Cardiac fibroblast (primary cell): Measurements from ENCODE around the gene DIS3L.
"Not testable (repeated sequence)": the region's sequence is repeated elsewhere in the genome, so short reads cannot be mapped to it uniquely, and the experiment has no call there.

Experiments
- DNase-seq, 2 donors: peaks; one replicate each; pipeline versions ENCODE4 v3.0.0 to v3.0.0-alpha.2; 2010; ENCODE audit warnings: low read depth in 2 of 2
- H3K4me3 ChIP-seq, 2 donors: replicated peaks in 1 of 2; 1 replicate in 1 of 2; 2 replicates in 1 of 2; pipeline ENCODE4 v1.5.1; 2011; ENCODE audit warnings: low read depth in 2 of 2, low read length in 2 of 2, mild to moderate bottlenecking in 2 of 2, moderate library complexity in 1 of 2
- CTCF ChIP-seq: IDR thresholded peaks from one replicate; pipeline ENCODE4 v1.5.1; 2011; ENCODE audit warnings: low read depth, mild to moderate bottlenecking, low read length, inconsistent platforms

Gene DIS3L

GRCh38 chr15:66356077-66356358, 62.6 kb downstream of the DIS3L start:
- no peak for TF ChIP-seq CTCF
- no peak for DNase-seq
- H3K4me3 ChIP-seq: peak overlapping the region; percentile 78 to 81

- no peak for TF ChIP-seq CTCF
- peak; percentile 96 to 98 for DNase-seq
These were observed 63.2 kb downstream of the DIS3L start, which contains the start of gene TIPIN for GRCh38 chr15:66356359-66357236. Gene TIPIN (minus strand): TSS chr15:66356685. CDS start chr15:66352947, 3,738 bp downstream.

GRCh38 chr15:66359740-66360139, 66.4 kb downstream of the DIS3L start:
- no peak for TF ChIP-seq CTCF

More at GRCh38 chr15:66356359-66357236, 63.2 kb downstream of the DIS3L start, which contains the start of gene TIPIN:
- peak within 1 kb of the TSS; percentile 78 to 81 for H3K4me3 ChIP-seq

GRCh38 chr15:66361745-66362460, 68.5 kb downstream of the DIS3L start:
- DNase-seq: not testable (repeated sequence)

More at GRCh38 chr15:66359740-66360139, 66.4 kb downstream of the DIS3L start:
- DNase-seq: no peak
- H3K4me3 ChIP-seq: no peak overlapping the region

DNA sequence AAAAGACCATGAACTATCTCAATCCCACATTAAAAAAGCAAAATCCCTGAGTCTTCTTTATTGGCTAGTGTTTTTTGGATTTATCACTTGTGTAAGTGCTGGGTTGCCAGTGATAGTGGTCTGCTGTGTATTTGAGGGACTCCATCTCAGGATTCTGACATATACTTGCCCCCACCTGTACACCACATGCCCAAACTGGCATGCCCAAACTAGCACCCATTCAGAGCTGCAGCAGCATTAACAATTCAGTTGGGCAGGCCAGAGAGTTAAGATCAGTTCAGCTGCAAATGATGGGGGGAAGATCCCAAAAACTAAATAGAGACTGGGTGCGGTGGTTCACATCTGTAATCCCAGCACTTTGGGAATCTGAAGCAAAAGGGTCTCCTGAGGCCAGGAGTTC, 69.4 kb downstream of the DIS3L start:
- no peak overlapping the region for H3K4me3 ChIP-seq
- TF ChIP-seq CTCF: no peak
- DNase-seq: no peak

More at GRCh38 chr15:66361745-66362460, 68.5 kb downstream of the DIS3L start:
- H3K4me3 ChIP-seq: not testable (repeated sequence)

GRCh38 chr15:66364944-66365528, 71.7 kb downstream of the DIS3L start:
- DNase-seq: no peak
- no peak overlapping the region for H3K4me3 ChIP-seq
- TF ChIP-seq CTCF: no peak
